Right renal cortex interstitium (tissue), 3 donors: Measurements from ENCODE around the gene KLRC4. TPM values are rescaled to one million over a fixed set of nuclear protein-coding genes. Genes with fewer than 3 reads are reported as not detected.
"Not testable (repeated sequence)": the region's sequence is repeated elsewhere in the genome, so short reads cannot be mapped to it uniquely, and the experiment has no call there.

Experiments used
- DNase-seq, 3 donors: peaks; one replicate each; pipeline ENCODE4 v3.0.0-alpha.2; 2013; ENCODE audit warnings: low read depth in 3 of 3, low spot score in 2 of 3
- polyA plus RNA-seq, 3 donors: library from polyadenylated mRNA; unstranded; fragments of 120-200 nt; gene quantifications; one replicate each; pipeline ENCODE4 v1.2.1, GENCODE V29; 2013; ENCODE audit not compliant: insufficient read length in 3 of 3

Gene KLRC4, protein sequence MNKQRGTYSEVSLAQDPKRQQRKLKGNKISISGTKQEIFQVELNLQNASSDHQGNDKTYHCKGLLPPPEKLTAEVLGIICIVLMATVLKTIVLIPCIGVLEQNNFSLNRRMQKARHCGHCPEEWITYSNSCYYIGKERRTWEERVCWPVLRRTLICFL
- polyA plus RNA-seq: not detected

DNA sequence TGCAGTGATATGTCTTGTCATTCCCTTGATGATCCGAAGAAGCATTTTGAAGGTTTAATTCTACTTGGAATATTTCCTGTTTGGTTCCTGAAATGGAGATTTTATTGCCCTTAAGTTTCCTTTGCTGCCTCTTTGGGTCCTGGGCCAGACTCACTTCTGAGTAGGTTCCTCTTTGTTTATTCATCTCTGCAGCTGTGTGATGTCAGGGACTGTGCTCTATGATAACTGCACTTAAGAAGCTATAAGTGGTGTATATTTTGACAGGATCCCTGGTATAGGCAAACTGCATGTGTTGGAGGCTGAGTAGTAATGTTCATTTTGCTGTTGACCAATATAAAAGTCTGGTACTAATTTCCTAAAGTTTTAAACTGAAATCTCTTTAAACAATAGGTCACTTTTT lies at the start of gene KLRC4:
KLRC4 (minus strand) TSS at position 366 of the 400 bp plus-strand sequence; CDS start at position 184, 182 bp downstream.
- DNase-seq: no peak

DNA sequence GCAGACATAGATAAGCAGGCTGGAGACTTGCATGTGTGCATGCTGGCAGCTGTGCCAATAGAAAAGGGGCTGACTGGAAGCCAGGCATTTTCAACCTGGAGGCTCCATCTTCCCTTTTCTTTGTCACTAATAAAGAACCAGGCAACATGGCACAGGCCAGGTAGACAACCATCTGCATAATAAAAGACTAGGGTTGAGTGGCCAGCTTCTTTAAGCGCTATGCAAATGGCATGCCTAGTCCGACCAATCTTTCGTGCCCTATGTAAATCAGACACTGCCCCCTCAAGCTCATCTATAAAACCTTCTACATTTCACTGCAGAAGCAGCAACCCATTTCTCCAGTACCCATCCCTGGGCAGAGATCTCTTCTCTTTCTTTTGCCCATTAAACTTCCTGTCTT lies 48.2 kb upstream of the KLRC4 start:
- no peak for DNase-seq

DNA sequence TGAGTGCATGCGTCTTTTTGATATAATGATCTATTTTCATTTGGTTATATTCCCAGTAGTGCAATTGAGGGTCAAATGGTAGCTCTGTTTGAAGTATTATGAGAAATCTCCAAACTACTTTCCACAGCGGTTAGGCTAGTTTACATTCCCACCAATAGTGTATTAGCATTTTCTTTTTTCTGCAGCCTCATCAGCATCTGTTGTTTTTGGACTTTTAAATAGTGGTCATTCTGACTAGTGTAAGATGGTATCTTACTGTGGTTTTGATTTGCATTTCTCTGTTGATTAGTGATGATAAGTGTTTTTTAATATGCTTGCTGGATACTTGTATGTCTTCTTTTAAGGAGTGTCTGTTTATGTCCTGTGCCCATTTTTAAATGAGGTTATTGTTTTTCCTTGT lies 47.3 kb upstream of the KLRC4 start:
- no peak for DNase-seq

DNA sequence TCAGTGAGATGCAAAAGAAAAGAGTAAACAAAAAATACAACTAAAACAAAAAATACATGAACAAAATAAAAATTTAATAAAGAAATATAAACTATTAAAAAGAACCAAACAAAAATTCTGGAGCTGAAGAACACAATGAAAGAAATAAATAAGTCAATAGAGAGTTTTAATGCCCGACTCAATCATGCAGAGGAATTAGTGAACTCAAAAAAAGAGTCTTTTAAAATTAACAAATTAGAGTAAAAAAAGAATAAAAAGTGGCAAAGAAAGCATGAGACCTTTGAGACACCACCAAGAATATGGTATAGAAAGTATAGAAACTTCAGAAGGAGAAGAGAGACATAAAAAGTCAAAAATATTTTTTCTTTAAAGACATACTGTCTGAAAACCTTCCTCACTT lies 46.2 kb upstream of the KLRC4 start:
- no peak for DNase-seq

DNA sequence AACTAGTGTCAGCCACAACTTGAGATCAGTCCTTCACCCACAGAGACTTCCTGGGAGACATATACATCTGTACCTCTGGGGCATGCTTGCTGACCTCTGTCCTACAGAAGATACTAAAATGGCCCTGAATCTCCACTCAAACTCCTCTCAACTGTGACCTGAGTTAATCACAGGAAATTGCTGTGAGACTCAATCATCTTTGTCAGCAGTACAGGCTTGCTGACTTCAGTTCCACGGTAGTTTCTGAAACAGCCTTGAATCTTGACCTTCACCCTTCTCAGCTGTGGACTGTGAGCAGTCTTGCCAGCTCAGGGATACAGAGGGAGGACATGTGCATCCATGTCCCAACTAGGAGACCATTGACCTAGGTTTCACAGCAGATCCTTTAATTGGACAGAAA lies 45.0 kb upstream of the KLRC4 start:
- no peak for DNase-seq

DNA sequence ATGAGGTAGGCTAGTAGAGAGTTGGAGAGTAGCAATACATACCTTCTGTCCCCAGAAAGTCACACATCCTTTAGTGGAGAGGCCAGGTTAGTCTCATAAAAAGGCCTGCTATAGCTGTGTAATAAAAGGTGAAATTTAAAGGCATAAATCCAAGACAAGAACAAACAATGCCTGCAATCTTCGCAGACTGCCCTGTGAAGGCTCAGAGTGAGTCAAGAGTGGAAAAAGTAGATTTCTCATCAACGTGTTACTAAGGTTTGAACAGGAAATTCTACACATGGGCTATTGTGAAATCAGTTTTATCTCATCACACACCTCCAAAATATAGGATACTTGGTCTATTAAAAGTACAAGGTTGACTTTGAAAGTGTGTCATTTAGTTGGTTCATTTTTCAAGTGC lies 43.6 kb upstream of the KLRC4 start, which contains the start of gene KLRC1:
KLRC1 (minus strand) TSS at position 222 of the 400 bp plus-strand sequence. CDS start 2,221 bp downstream, outside the sequence.
- DNase-seq: no peak

DNA sequence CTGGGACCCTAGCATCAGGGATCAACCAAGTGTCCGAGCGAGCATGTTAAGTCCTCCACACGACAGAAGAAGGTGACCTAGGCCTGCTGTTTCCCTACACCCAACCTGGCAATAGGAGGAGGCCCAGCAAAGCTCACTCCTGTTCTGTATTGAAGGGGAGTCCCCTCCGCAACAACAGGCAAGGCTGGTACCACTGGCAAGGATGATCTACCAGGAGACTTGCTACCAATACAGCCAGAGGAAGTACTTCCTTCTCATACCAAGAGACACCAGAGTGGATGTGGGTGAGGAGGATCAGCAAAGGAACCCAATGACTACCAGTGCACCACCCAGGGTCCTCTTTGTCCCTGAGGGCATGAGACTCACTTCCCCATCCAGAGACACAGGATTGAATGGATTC lies 38.7 kb upstream of the KLRC4 start:
- no peak for DNase-seq

DNA sequence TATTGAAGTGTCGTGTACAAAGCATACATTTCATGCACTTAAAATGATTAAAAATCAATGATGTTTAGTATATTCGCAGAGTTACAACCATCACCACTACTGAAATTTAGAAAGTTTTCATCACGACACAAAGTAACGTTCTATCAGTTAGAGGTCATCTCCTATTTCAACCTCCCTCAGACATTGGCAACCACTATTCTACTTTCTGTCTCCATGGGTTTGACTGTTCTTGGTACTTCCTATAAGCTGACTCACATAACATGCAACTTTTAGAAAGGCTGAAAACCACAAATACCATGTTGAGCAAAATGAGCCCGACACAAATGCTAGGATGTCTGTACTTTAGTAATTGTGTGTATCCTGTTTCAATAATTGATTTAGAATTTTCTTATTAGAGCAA lies 36.5 kb upstream of the KLRC4 start:
- not testable (repeated sequence) for DNase-seq

DNA sequence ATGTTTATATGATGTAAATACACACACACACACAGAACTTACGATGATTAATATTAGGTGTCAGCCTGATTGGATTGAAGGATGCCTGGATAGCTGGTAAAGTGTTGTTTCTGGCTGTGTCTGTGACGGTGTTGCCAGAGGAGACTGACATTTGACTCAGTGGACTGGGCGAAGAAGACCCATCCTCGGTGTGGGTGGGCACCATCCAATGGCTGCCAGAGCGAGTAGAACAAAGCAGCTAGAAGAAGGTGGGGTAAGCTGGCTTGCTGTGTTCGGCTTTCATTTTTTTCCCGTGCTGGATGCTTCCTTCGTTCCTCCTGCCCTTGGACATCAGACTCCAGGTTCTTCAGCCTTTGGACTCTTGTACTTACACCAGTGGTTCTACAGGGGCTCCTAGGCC lies 31.6 kb upstream of the KLRC4 start:
- not testable (repeated sequence) for DNase-seq

DNA sequence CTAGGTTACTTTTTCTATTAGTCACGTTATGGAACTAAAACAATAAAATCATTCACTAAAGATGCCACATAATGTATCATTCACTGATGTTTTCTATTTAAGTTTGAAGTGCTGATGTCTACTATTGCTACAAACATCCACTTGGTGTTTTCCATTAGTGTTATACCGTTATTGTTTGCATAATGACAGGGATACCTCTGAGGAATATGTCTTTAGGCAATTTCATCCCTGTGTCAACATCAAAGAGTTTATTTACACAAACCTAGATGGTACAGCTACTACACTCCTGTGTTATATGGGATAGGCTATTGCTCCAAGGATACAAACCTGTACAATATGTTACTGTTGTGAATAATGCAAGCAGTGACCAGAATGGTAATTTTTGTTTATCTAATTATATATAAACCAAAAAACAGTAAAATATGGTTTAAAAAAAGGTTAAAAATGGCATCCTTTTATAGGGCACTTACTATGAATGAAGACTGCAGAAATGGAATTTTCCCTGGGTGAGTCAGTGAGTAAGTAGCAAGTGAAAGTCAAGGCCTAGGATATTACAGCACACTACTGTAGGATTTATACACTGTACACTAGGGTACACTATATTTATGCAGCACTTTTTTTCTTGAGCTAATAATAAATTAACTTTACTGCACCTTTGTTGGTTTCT lies 30.2 kb upstream of the KLRC4 start:
- not testable (repeated sequence) for DNase-seq

DNA sequence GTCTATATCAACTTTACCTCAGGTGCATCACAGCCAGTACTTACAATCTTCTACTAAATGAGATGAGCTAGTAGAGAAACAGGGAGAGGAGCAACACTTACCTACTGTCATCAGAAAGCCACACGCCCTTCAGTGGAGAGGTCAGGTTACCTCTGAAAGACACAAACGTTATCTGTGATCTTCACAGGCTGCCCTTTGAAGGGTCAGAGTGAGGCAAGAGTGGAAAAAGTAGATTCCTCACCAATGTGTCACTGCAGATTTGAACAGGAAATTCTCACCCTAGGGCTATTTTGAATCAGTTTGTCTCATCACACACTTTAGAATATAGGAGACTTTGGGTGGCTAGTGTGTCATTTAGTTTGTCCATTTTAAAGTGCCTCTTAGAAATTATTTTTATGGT lies 28.0 kb upstream of the KLRC4 start:
- not testable (repeated sequence) for DNase-seq

DNA sequence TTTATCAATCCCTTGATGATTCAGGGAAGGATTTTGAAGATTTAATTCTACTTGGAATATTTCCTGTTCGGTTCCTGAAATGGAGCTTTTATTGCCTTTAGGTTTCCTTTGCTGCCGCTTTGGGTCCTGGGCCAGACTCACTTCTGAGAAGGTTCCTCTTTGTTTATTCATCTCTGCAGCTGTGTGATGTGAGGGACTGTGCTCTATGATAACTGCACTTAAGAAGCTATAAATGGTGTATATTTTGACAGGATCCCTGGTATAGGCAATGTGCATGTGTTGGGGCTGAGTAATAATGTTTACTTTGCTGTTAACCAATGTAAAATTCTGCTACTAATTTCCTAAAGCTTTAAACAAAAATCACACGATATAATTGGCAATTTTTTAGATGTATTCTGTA lies 26.3 kb upstream of the KLRC4 start, which contains the start of gene KLRC2:
KLRC2 (minus strand) TSS at position 195 of the 400 bp plus-strand sequence; CDS start at position 171, 24 bp downstream.
- not testable (repeated sequence) for DNase-seq

DNA sequence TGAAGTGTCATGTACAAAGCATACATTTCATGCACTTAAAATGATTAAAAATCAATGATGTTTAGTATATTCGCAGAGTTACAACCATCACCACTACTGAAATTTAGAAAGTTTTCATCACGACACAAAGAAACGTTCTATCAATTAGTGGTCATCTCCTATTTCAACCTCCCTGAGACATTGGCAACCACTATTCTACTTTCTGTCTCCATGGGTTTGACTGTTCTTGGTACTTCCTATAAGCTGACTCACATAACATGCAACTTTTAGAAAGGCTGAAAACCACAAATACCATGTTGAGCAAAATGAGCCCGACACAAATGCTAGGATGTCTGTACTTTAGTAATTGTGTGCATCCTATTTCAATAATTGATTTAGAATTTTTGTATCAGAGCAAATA lies 21.1 kb upstream of the KLRC4 start:
- DNase-seq: not testable (repeated sequence)

DNA sequence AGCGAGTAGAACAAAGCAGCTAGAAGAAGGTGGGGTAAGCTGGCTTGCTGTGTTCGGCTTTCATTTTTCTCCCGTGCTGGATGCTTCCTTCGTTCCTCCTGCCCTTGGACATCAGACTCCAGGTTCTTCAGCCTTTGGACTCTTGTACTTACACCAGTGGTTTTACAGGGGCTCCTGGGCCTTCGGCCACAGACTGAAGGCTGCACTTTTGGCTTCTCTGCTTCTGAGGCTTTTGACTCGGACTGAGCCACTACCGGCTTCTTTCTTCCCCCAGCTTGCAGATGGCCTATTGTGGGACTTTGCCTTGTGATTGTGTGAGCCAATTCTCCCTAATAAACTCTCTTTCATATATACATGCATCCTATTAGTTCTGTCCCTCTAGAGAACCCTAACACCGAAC lies 16.4 kb upstream of the KLRC4 start:
- not testable (repeated sequence) for DNase-seq

DNA sequence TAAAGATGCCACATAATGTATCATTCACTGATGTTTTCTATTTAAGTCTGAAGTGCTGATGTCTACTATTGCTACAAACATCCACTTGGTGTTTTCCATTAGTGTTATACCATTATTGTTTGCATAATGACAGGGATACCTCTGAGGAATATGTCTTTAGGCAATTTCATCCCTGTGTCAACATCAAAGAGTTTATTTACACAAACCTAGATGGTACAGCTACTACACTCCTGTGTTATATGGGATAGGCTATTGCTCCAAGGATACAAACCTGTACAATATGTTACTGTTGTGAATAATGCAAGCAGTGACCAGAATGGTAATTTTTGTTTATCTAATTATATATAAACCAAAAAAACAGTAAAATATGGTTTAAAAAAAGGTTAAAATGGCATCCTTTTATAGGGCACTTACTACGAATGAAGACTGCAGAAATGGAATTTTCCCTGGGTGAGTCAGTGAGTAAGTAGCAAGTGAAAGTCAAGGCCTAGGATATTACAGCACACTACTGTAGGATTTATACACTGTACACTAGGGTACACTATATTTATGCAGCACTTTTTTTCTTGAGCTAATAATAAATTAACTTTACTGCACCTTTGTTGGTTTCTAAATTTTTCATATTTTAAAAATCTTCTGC lies 14.8 kb upstream of the KLRC4 start:
- DNase-seq: not testable (repeated sequence)

DNA sequence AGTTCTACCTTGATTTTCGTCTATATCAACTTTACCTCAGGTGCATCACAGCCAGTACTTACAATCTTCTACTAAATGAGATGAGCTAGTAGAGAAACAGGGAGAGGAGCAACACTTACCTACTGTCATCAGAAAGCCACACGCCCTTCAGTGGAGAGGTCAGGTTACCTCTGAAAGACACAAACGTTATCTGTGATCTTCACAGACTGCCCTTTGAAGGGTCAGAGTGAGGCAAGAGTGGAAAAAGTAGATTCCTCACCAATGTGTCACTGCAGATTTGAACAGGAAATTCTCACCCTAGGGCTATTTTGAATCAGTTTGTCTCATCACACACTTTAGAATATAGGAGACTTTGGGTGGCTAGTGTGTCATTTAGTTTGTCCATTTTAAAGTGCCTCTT lies 12.6 kb upstream of the KLRC4 start:
- not testable (repeated sequence) for DNase-seq

DNA sequence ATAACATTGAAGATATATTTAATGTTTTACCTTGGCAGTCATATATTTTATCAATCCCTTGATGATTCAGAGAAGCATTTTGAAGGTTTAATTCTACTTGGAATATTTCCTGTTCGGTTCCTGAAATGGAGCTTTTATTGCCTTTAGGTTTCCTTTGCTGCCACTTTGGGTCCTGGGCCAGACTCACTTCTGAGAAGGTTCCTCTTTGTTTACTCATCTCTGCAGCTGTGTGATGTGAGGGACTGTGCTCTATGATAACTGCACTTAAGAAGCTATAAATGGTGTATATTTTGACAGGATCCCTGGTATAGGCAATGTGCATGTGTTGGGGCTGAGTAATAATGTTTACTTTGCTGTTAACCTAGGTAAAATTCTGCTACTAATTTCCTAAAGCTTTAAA lies 10.8 kb upstream of the KLRC4 start, which contains the start of gene KLRC3:
KLRC3 (minus strand) TSS at position 262 of the 400 bp plus-strand sequence; CDS start at position 217, 45 bp downstream.
- not testable (repeated sequence) for DNase-seq

DNA sequence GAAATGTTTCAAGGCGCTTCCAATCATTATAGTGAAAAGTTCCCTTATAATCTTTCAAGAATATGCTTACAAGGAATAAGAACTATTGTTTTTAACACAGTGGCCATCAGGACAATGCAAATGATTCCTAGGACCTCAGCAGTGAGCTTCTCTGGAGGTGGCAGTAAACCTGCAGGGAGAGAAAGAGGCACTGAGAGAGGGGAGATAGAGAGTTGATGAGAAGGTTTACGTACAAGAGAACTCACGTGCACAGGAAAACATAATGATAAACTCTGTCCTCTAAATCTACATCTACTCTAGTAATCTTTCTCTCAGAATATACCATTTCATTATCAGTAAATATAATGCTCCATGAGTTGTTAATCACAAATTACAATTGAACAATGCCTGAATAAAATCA lies 715 bp downstream of the KLRC4 start:
- DNase-seq: no peak

DNA sequence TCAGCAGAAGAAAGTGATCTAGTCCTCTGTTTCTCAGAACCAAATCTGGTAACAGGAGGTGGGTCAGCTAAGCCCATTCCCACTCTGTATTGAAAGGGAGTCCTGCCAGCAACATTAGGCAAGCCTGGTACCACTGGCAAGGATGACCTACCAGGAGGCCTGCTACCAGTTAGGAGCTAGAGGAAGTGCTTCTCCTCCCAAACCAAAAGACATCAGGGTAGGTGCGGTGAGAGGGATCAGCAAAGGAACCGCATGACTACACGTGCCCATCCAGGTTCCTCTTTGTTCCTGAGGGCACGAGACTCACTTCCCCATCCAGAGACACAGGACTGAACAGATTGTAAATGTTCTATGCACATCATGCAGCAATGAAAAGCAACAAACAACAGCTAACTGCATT lies 2.8 kb downstream of the KLRC4 start:
- DNase-seq: no peak

DNA sequence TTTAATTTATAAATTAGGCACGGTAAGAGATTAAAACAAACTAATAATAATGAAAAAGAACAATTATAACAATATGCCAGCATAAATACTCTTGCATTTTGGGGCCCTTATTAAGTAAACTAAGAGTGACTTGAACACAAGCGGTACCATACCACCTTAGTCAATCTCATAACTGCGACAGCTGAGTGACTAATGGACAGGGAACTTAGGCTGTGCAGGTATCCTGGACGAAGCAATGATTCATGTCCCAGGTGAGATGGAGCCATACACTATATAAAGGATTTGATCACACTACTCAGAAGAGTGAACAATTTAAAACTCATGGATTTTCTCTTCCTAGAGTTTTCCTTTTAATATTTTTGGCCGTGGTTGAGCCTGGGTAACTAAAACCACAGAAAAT lies 4.3 kb downstream of the KLRC4 start:
- no peak for DNase-seq

DNA sequence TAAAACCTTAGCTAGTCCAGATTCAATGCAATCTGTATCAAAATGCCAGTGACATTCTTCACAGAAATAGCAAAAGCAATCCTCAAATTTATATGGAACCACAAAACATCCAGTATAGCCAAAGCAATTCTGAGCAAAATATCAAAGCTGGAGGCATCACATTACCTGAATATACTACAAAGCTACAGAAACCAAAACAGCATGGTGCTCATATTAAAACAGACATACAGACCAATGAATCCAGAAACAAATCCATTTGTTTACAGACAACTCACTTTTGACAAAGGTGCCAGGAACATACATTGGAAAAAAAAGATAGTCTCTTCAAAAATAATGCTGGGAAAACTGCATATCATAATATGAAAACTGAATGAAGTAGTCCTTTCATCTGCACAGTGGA lies 4.8 kb downstream of the KLRC4 start:
- DNase-seq: no peak

DNA sequence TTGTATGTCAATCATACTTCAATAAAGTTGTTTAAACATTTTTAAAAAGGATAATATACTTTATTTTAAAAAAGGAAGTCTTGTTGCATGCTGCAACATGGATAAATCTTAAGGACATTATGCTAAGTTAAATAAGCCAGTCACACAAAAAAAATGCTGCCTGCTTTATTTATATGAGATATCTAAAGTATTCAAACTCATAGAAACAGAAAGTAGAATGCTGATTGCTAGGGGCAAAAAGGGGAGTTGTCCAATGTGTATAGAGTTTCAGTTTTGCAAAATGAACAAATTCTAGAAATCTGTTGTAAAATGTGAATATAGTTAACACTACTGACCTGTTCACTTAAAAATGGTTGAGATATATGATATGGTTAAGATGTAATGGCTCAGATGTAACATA lies 8.7 kb downstream of the KLRC4 start:
- DNase-seq: no peak
